Heart left ventricle (tissue), 16 donors: ENCODE measurements around the gene ADAMTSL1. TPM values are rescaled to one million over a fixed set of nuclear protein-coding genes. Genes with fewer than 3 reads are reported as not detected.

Source experiments
- ATAC-seq, 4 donors: fragments of 200-7000 bp; cut with Tn5 transposase; one replicate each; pipeline ENCODE4 v1.9.1; 2020 to 2022; ENCODE audit warnings: moderate library complexity in 4 of 4, mild to moderate bottlenecking in 3 of 4, moderate number of reproducible peaks in 1 of 4
- DNase-seq, 5 donors: peaks; one replicate each; pipeline ENCODE4 v3.0.0-alpha.2; 2020
- H3K27ac ChIP-seq, 12 donors: fragments of 200-600 bp; sonication (generic) in 4 of 12; one replicate each; pipeline versions ENCODE4 v1.5.0 to v1.8.0; 2016 to 2022; ENCODE audit warnings: mild to moderate bottlenecking in 2 of 12
- H3K27me3 ChIP-seq, 9 donors: fragments of 200-600 bp; sonication (generic) in 2 of 9; one replicate each; pipeline versions ENCODE4 v1.5.1 to v1.8.0; 2016 to 2022; ENCODE audit warnings: mild to moderate bottlenecking in 3 of 9
- H3K36me3 ChIP-seq, 9 donors: fragments of 200-600 bp; sonication (generic) in 2 of 9; one replicate each; pipeline versions ENCODE4 v1.5.0 to v1.8.0; 2018 to 2022; ENCODE audit warnings: mild to moderate bottlenecking in 2 of 9
- H3K4me1 ChIP-seq, 12 donors: fragments of 200-600 bp; sonication (generic) in 4 of 12; one replicate each; pipeline versions ENCODE4 v1.5.0 to v1.8.0; 2016 to 2022; ENCODE audit warnings: mild to moderate bottlenecking in 3 of 12
- H3K4me3 ChIP-seq, 12 donors: fragments of 200-600 bp; sonication (generic) in 4 of 12; one replicate each; pipeline versions ENCODE4 v1.5.0 to v1.8.0; 2017 to 2022; ENCODE audit warnings: mild to moderate bottlenecking in 9 of 12, moderate library complexity in 4 of 12
- H3K9me3 ChIP-seq, 12 donors: fragments of 200-600 bp; sonication (generic) in 4 of 12; one replicate each; pipeline versions ENCODE4 v1.5.0 to v1.8.0; 2016 to 2022; ENCODE audit warnings: mild to moderate bottlenecking in 1 of 12
- CTCF ChIP-seq, 12 donors: fragments of 200-600 bp; sonication (generic) in 4 of 12; IDR thresholded peaks; one replicate each; pipeline versions ENCODE4 v1.5.0 to v1.8.0; 2018 to 2022; ENCODE audit warnings: antibody characterized with exemption in 12 of 12, mild to moderate bottlenecking in 5 of 12
- POLR2A ChIP-seq, 2 donors: fragments of 450-650 bp; IDR thresholded peaks; one replicate each; pipeline ENCODE4 v1.6.1; 2017; ENCODE audit warnings: antibody characterized with exemption in 2 of 2, mild to moderate bottlenecking in 2 of 2, moderate library complexity in 2 of 2
- WGBS, 4 donors: extraction: QIAGEN DNeasy Blood & Tissue Kit in 2 of 4; methylation state at CpG; one replicate each; pipeline versions ENCODE4 v1.1.5 to v1.1.7; 2013 to 2018; 5-methylcytosine and 5-hydroxymethylcytosine counted together
- intact Hi-C, 10 donors: fragments of 100-400 bp; cut with DNase I; formaldehyde crosslinking; loops; one replicate each; pipeline versions ENCODE4 v1.11.1 to v1.14.2; 2022
- polyA plus RNA-seq, 2 donors: library from polyadenylated mRNA; stranded (reverse); fragments of 200-250 nt; gene quantifications; one replicate each; pipeline ENCODE4 v1.2.3, GENCODE V29; 2013
- total RNA-seq, 9 donors: library from RNA; depleted of rRNA in 2 of 9; stranded (reverse); fragments of >200 nt in 2 of 9; fragmentation: NEBNext Ultra II Directional in 3 of 9; extraction: Animal tissue kit (Norgen Biotek cat#: 25700) in 3 of 9; gene quantifications; one replicate each; pipeline versions ENCODE4 v1.1.0 to v1.2.4, GENCODE V29; 2016 to 2023
- donor health status: ischemic (EF 13 %, LVEDD 7.1; RV severe dilation, severe dysfunction).
- donor health status: healthy with polysubstance abuse.
- donor health status: DM: no; HTN: yes; CAD: no.
- donor health status: DM: no; HTN: no; CAD: no.
- donor health status: ischemic (EF 25% LVEDD 6.9; RV normal size, moderate dysfunction).
- donor health status: ischemic (EF 25% LVEDD 5.7; RV mildly dilated, moderate dysfunction).
- donor health status: healthy.
- donor health status: DM: yes; HTN: yes; CAD: no.
- donor health status: ischemic (EF 35%, LVEDD 5.7; RV mildly dilated, moderate dysfunction).
- donor health status: nonischemic (EF 11% LVEDD 7.7; RV severe dilation, severe dysfunction).
- donor health status: DM: yes; HTN: yes; CAD: no.
- donor health status: PGD.
- donor health status: ischemic (EF 29% LVEDD 5.4; RV normal size, mild dysfunction).
- donor health status: nonischemic (EF 23%, LVEDD 6.1; RV moderate dilation, normal function).

Gene ADAMTSL1
- total and polyA plus RNA-seq, 11 donors: 0.46 to 4.7 (median 1.1) TPM

- intact Hi-C loops: no loop called here
- DNase-seq (no peak), ATAC-seq (no peak)
- no peak for TF ChIP-seq POLR2A (IDR thresholded peaks at IDR 0.05)
- no peak for TF ChIP-seq CTCF (IDR thresholded peaks at IDR 0.05)
- H3K27me3 ChIP-seq: no peaks in the 10 kb centered on the region
- H3K4me3 ChIP-seq: no peak overlapping the region
- H3K36me3 ChIP-seq: no peaks in the 10 kb centered on the region
- H3K4me1 ChIP-seq: peaks cover 0 to 7% (median 0%) of the 10 kb centered on the region in 12 donors
- no peak overlapping the region for H3K27ac ChIP-seq
- H3K9me3 ChIP-seq: peaks cover 0 to 54% (median 18%) of the 10 kb centered on the region in 12 donors
Measured at GRCh38 chr9:18594837-18595236, 120.9 kb downstream of the ADAMTSL1 start.

- ATAC-seq: peak in 1 of 4 donors; percentile 32
- Histone ChIP-seq H3K27ac (no peak overlapping the region), H3K4me1 (peaks cover 0 to 7% (median 0%) of the 10 kb centered on the region in 12 donors), H3K9me3 (peaks cover 0 to 48% (median 16%) of the 10 kb centered on the region in 12 donors), H3K4me3 (no peak overlapping the region), H3K27me3 (no peaks in the 10 kb centered on the region), H3K36me3 (no peaks in the 10 kb centered on the region)
- 73 to 83% (median 76%) methylated on average over 2 to 3 of the region's 3 CpGs for WGBS, 4 donors
- intact Hi-C loops: no loop called here
- TF ChIP-seq POLR2A (IDR thresholded peaks at IDR 0.05): no peak
- no peak for TF ChIP-seq CTCF (IDR thresholded peaks at IDR 0.05)
- DNase-seq: no peak
Measured at GRCh38 chr9:18595597-18595996, 121.6 kb downstream of the ADAMTSL1 start.

GRCh38 chr9:18596920-18597319, 123.0 kb downstream of the ADAMTSL1 start:
- Histone ChIP-seq H3K27ac (peak overlapping the region in 1 of 12 donors; percentile 40), H3K4me1 (peaks cover 0 to 7% (median 0%) of the 10 kb centered on the region in 12 donors), H3K36me3 (no peaks in the 10 kb centered on the region), H3K9me3 (peaks cover 0 to 34% (median 4%) of the 10 kb centered on the region in 12 donors), H3K4me3 (no peak overlapping the region), H3K27me3 (no peaks in the 10 kb centered on the region)
- intact Hi-C loops: no loop called here
- ATAC-seq: no peak
- WGBS, 4 donors: 72 to 90% (median 80%) methylated on average over 1 of the region's 1 CpG
- TF ChIP-seq CTCF (IDR thresholded peaks at IDR 0.05) (no peak), POLR2A (IDR thresholded peaks at IDR 0.05) (no peak)
- DNase-seq: no peak

- no peaks in the 10 kb centered on the region for H3K27me3 ChIP-seq
- DNase-seq (no peak), ATAC-seq (no peak)
- H3K9me3 ChIP-seq: peaks cover 0 to 16% (median 0%) of the 10 kb centered on the region in 12 donors
- TF ChIP-seq CTCF (IDR thresholded peaks at IDR 0.05) (no peak), POLR2A (IDR thresholded peaks at IDR 0.05) (no peak)
- no peak overlapping the region for H3K4me3 ChIP-seq
- no peaks in the 10 kb centered on the region for H3K36me3 ChIP-seq
- no peak overlapping the region for H3K27ac ChIP-seq
- intact Hi-C loops: no loop called here
- peaks cover 0 to 7% (median 0%) of the 10 kb centered on the region in 12 donors for H3K4me1 ChIP-seq
- 92 to 100% (median 98%) methylated on average over 1 of the region's 1 CpG for WGBS, 4 donors
Measured at GRCh38 chr9:18598969-18599368, 125.0 kb downstream of the ADAMTSL1 start.
